HG02571 (cell line): ENCODE measurements around the gene CDCA3.

Experiments
- ATAC-seq: cut with Tn5 transposase; IDR thresholded peaks from one replicate; pipeline ENCODE4 v1.9.1; 2021; ENCODE audit warnings: mild to moderate bottlenecking, moderate library complexity; ENCODE audit not compliant: unreplicated experiment

The CDCA3 gene

GRCh38 chr12:6834873-6835272 is 16.2 kb downstream of the CDCA3 start:
- no peak for ATAC-seq

- ATAC-seq = no peak
Measured at GRCh38 chr12:6834254-6834653, 16.8 kb downstream of the CDCA3 start.

- no peak for ATAC-seq
Measured at GRCh38 chr12:6833189-6833890, 17.7 kb downstream of the CDCA3 start.

- ATAC-seq = no peak
Measured at GRCh38 chr12:6832125-6832524, 19.0 kb downstream of the CDCA3 start.

- no peak for ATAC-seq
Measured at GRCh38 chr12:6831450-6831995, 19.6 kb downstream of the CDCA3 start.

GRCh38 chr12:6830999-6831398 is 20.1 kb downstream of the CDCA3 start:
- ATAC-seq = no peak

- no peak for ATAC-seq
Measured at GRCh38 chr12:6830286-6830890, 20.7 kb downstream of the CDCA3 start.

- ATAC-seq = no peak
Measured at GRCh38 chr12:6829536-6830220, 21.4 kb downstream of the CDCA3 start.

- no peak for ATAC-seq
Measured at GRCh38 chr12:6828781-6829535, 22.1 kb downstream of the CDCA3 start.

- no peak for ATAC-seq
Measured at GRCh38 chr12:6827982-6828780, 22.9 kb downstream of the CDCA3 start, which contains the start of gene P3H3. P3H3 (plus strand) TSS chr12:6828407; CDS start chr12:6828441, 34 bp downstream.

- no peak for ATAC-seq
Measured at GRCh38 chr12:6827437-6827911, 23.6 kb downstream of the CDCA3 start.

- ATAC-seq = no peak
Measured at GRCh38 chr12:6826734-6827436, 24.2 kb downstream of the CDCA3 start.

- ATAC-seq = no peak
Measured at GRCh38 chr12:6826125-6826733, 24.9 kb downstream of the CDCA3 start.

GRCh38 chr12:6825398-6826124 is 25.5 kb downstream of the CDCA3 start:
- ATAC-seq = no peak

GRCh38 chr12:6824901-6825381 is 26.1 kb downstream of the CDCA3 start:
- no peak for ATAC-seq

- no peak for ATAC-seq
Measured at GRCh38 chr12:6824085-6824775, 26.9 kb downstream of the CDCA3 start.

GRCh38 chr12:6823182-6824084 is 27.7 kb downstream of the CDCA3 start:
- ATAC-seq = no peak
